Pancreas (tissue), 10 donors: Measurements from ENCODE around the gene L3MBTL1. TPM values are rescaled to one million over a fixed set of nuclear protein-coding genes. Genes with fewer than 3 reads are reported as not detected.
"Not testable (repeated sequence)": the region's sequence is repeated elsewhere in the genome, so short reads cannot be mapped to it uniquely, and the experiment has no call there.

Source experiments
- ATAC-seq, 4 donors: fragments of 200-7000 bp; cut with Tn5 transposase; one replicate each; pipeline versions ENCODE4 v1.8.0 to v1.9.1; 2020; ENCODE audit warnings: mild to moderate bottlenecking in 4 of 4, moderate library complexity in 4 of 4
- DNase-seq, 6 donors: peaks; one replicate each; pipeline ENCODE4 v3.0.0-alpha.2; 2020
- FAIRE-seq: peaks from 2 replicates; lab custom pipeline; 2012; peaks lifted over from hg19 to GRCh38; lab: Jason Lieb, UNC
- H3K27ac ChIP-seq, 4 donors: fragments of 200-600 bp; sonication (generic); 1 replicate in 3 of 4; 2 replicates in 1 of 4; pipeline versions ENCODE4 v1.5.0 to v1.8.0; 2020
- H3K27me3 ChIP-seq, 4 donors: fragments of 200-600 bp; one replicate each; pipeline ENCODE4 v1.8.0; 2021
- H3K36me3 ChIP-seq, 3 donors: fragments of 200-600 bp; sonication (generic) in 1 of 3; one replicate each; pipeline versions ENCODE4 v1.5.0 to v1.8.0; 2020 to 2021
- H3K4me1 ChIP-seq, 3 donors: fragments of 200-600 bp; one replicate each; pipeline ENCODE4 v1.8.0; 2021
- H3K4me3 ChIP-seq, 4 donors: fragments of 200-600 bp; sonication (generic) in 2 of 4; one replicate each; pipeline versions ENCODE4 v1.5.0 to v1.8.0; 2020 to 2021
- H3K9me3 ChIP-seq, 4 donors: fragments of 200-600 bp; one replicate each; pipeline ENCODE4 v1.8.0; 2021
- CTCF ChIP-seq, 4 donors: fragments of 200-600 bp; sonication (generic) in 3 of 4; IDR thresholded peaks; one replicate each; pipeline versions ENCODE4 v1.5.0 to v1.8.0; 2021; ENCODE audit warnings: antibody characterized with exemption in 4 of 4
- WGBS, 2 donors: extraction: QIAGEN DNeasy Blood & Tissue Kit; methylation state at CpG; one replicate each; pipeline ENCODE4 v1.1.7; 2013; 5-methylcytosine and 5-hydroxymethylcytosine counted together
- intact Hi-C, 3 donors: fragments of 100-400 bp; cut with DNase I; formaldehyde crosslinking; loops; one replicate each; pipeline versions ENCODE4 v1.11.1 to v1.14.2; 2022
- polyA plus RNA-seq, 2 donors: library from polyadenylated mRNA; stranded (reverse); fragments of 200-250 nt; gene quantifications; one replicate each; pipeline ENCODE4 v1.2.3, GENCODE V29; 2013
- total RNA-seq, 6 donors: library from RNA; stranded (reverse); fragmentation: NEBNext Ultra II Directional in 4 of 6; extraction: Animal tissue kit (Norgen Biotek cat#: 25700) in 4 of 6; gene quantifications; one replicate each; pipeline versions ENCODE4 v1.2.1 to v1.2.4, GENCODE V29; 2021 to 2023
- donor health status: healthy with polysubstance abuse.
- donor health status: DM: no; HTN: no; CAD: no; lungs with moderate emphysema.
- donor health status: DM: no; HTN: no; CAD: no.
- donor health status: control.
- donor health status: control.
- donor health status: Bipolar disorder and iron deficiency.
- donor health status: DM: yes; HTN: yes; CAD: no.
- donor health status: DM: no; HTN: no; CAD: no.
- donor health status: DM: no; HTN: no; CAD: no.
- donor health status: DM: yes; HTN: yes; CAD: no.

Gene L3MBTL1
- total and polyA plus RNA-seq, 8 donors, result 3.4 to 10.7 (median 5.6) TPM

GRCh38 chr20:43583133-43583864 lies 75.8 kb downstream of the L3MBTL1 start:
- no peak for FAIRE-seq

DNA sequence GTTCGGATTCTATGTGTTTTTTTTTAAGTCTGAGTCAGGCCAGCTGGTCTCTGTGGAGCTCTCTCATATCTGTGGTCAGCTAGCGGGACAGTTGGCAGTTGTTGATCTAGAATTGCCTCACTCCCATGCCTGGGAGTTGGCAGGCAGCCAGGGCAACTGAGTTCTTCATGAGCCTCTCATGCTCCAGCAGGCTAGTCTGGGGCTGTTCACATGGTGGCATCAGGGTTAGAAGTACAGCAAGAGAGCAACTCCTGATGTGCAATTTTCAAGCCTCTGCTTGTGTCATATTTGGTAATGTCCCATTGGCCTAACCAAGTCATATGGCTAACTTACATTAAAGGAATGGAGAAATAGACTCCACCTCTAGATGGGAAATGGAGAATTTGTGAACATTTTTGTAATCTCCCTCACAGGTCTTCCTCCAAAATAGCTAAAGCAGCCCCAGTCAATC lies 76.5 kb downstream of the L3MBTL1 start:
- FAIRE-seq (no peak), ATAC-seq (peak; percentile 85 to 88 (median 88)), DNase-seq (peak; percentile 79 to 96 (median 88))
- no peaks in the 10 kb centered on the region for H3K9me3 ChIP-seq
- H3K27me3 ChIP-seq, result no peaks in the 10 kb centered on the region
- intact Hi-C loops, result no loop called here
- peak overlapping the region in 2 of 4 donors; percentile 37 to 57 for H3K27ac ChIP-seq
- H3K4me1 ChIP-seq, result peaks cover 3 to 14% (median 4%) of the 10 kb centered on the region in 3 donors
- 18% methylated on average over 2 of the region's 2 CpGs for WGBS, 2 donors
- no peak overlapping the region for H3K4me3 ChIP-seq
- no peak for TF ChIP-seq CTCF (IDR thresholded peaks at IDR 0.05)
- H3K36me3 ChIP-seq, result peaks cover 0 to 4% (median 0%) of the 10 kb centered on the region in 3 donors

More at GRCh38 chr20:43583133-43583864, 75.8 kb downstream of the L3MBTL1 start:
- WGBS, 2 donors, result 82 to 83% methylated on average over 7 of the region's 7 CpGs
- Histone ChIP-seq H3K4me3 (no peak overlapping the region), H3K27me3 (no peaks in the 10 kb centered on the region), H3K9me3 (no peaks in the 10 kb centered on the region), H3K36me3 (peaks cover 0 to 4% (median 0%) of the 10 kb centered on the region in 3 donors), H3K4me1 (peaks cover 3 to 14% (median 3%) of the 10 kb centered on the region in 3 donors), H3K27ac (peak overlapping the region in 2 of 4 donors; percentile 37 to 57)
- DNase-seq (no peak), ATAC-seq (no peak)
- intact Hi-C loops, result no loop called here
- TF ChIP-seq CTCF (IDR thresholded peaks at IDR 0.05), result no peak

DNA sequence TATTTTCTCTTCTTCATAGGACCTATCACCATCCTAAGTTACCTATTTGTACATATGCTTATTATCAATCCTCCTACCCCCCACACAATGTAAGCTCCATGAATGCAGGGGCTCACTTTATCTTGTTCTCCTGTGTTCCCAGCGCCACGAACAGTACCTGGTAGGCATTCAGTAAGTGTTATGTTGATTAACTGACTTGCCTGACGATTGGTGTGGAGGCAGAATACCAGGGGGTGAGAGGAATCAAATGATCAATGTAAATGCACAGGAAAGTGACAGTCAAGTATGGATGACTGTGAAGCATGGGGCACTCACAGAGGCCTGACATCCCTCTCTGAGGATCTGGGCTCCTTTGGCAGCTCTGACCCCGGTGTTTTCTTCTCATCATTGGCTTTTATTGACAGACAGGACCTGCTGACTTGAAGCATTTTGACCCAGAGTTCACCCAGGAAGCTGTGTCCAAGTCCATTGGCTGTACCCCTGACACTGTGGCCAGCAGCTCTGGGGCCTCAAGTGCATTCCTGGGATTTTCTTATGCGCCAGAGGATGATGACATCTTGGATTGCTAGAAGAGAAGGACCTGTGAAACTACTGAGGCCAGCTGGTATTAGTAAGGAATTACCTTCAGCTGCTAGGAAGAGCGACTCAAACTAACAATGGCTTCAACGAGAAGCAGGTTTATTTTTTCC lies 77.1 kb downstream of the L3MBTL1 start:
- DNase-seq, result no peak
- intact Hi-C loops, result no loop called here
- peaks cover 0 to 4% (median 0%) of the 10 kb centered on the region in 3 donors for H3K36me3 ChIP-seq
- H3K27me3 ChIP-seq, result no peaks in the 10 kb centered on the region
- no peak for ATAC-seq
- H3K4me3 ChIP-seq, result no peak overlapping the region
- H3K4me1 ChIP-seq, result peaks cover 3 to 14% (median 10%) of the 10 kb centered on the region in 3 donors
- peak overlapping the region in 1 of 4 donors; percentile 37 for H3K27ac ChIP-seq
- 62 to 69% methylated on average over 7 of the region's 7 CpGs for WGBS, 2 donors
- TF ChIP-seq CTCF (IDR thresholded peaks at IDR 0.05), result no peak
- FAIRE-seq, result no peak
- H3K9me3 ChIP-seq, result no peaks in the 10 kb centered on the region

- DNase-seq (no peak), FAIRE-seq (no peak), ATAC-seq (no peak)
- H3K4me1 ChIP-seq, result peaks cover 7 to 17% (median 14%) of the 10 kb centered on the region in 3 donors
- H3K27ac ChIP-seq, result peak overlapping the region in 1 of 4 donors; percentile 4
- WGBS, 2 donors, result 81 to 89% methylated on average over 8 of the region's 8 CpGs
- TF ChIP-seq CTCF (IDR thresholded peaks at IDR 0.05), result no peak
- intact Hi-C loops, result no loop called here
- H3K36me3 ChIP-seq, result no peaks in the 10 kb centered on the region
- no peaks in the 10 kb centered on the region for H3K27me3 ChIP-seq
- no peaks in the 10 kb centered on the region for H3K9me3 ChIP-seq
- H3K4me3 ChIP-seq, result no peak overlapping the region
Measured at GRCh38 chr20:43586641-43587040, 79.1 kb downstream of the L3MBTL1 start.

DNA sequence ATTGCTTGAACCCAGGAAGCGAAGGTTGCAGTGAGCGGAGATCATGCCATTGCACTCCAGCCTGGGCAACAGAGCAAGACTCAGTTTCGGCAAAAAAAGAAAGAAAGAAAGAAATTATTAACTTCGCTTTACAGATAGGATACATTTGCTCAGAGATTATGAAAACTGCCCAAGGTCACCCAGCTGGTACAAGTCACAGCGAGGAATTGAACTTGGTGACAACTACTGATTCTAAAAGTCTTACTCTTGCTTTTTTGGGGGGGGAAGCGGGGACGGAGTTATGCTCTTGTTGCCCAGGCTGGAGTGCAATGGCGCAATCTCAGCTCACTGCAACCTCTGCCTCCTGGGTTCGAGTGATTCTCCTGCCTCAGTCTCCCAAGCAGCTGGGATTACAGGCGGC lies 81.0 kb downstream of the L3MBTL1 start:
- 38 to 44% methylated on average over 10 of the region's 10 CpGs for WGBS, 2 donors
- peak in 3 of 6 donors; percentile 33 to 62 (median 44) for DNase-seq
- not testable (repeated sequence) for FAIRE-seq

More for the DNA sequence above, 81.0 kb downstream of the L3MBTL1 start:
- Histone ChIP-seq H3K4me1 (peaks cover 8 to 20% (median 11%) of the 10 kb centered on the region in 3 donors), H3K27ac (peak overlapping the region in 2 of 4 donors; percentile 37 to 63)
- H3K36me3 ChIP-seq, H3K9me3 ChIP-seq, intact Hi-C loops, H3K27me3 ChIP-seq, H3K4me3 ChIP-seq: not testable (repeated sequence)
- ATAC-seq, result peak in 3 of 4 donors; percentile 2 to 25 (median 5)
